ENCODE measurements around the gene WARS2. TPM values are rescaled to one million over a fixed set of nuclear protein-coding genes. Genes with fewer than 3 reads are reported as not detected.

Gene WARS2
- total and polyA plus RNA-seq, 2 experiments from 2014 or later = 6.2 to 19.3 TPM

DNA sequence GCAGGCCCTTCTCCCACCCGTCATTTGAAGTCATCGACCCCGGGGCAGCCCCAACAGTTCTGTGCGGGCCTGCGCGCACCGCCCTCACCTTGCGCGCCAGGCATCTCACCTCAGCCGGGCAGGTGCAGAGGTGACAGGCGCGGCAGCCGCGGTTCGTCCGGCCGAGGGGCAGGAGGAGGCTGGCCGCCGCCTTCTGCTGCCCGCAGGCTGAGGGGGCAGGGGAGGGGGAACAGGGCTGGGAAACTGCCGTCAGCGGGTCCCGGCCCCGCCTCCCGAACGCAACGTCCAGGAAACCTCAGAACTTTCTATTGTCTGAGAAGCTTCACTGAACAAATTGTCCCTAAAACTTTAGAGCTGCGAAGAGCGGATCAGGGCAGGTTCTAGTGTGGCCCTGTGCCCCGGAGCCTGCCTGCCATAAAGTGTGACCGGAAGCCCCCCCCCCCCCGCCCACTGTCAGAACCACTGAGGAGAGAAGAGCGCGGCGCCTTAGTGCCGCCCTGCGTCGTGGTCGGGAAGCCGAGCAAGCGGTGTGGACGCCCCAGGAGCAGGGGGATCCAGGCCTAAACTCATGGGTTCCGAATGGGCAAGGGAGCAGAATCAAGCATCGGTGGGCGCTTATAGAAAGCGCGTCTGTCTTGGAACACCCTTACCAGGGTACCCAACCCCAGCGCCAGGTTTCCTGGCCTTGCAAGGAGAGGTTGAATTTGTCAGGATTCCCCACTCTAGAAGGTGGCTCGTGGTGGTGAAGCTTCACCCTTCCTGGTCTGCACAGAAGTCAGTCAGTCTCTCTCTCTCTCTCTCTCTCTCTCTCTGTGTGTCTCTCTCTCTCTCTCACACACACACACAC, 139.0 kb downstream of the WARS2 start:
- Histone ChIP-seq H2AFZ (peak overlapping the region; percentile 51), H4K20me1 (ENCODE audit: insufficient read depth, poor library complexity, severe bottlenecking) (no peaks in the 10 kb centered on the region), H3K4me3 (no peak overlapping the region), H3K27ac (no peak overlapping the region), H3K4me1 (ENCODE audit: insufficient read depth) (peaks cover 12% of the 10 kb centered on the region), H3K36me3 (replicated peaks; ENCODE audit: insufficient read depth, low read depth) (no peaks in the 10 kb centered on the region), H3K27me3 (peaks cover 94% of the 10 kb centered on the region), H3K4me2 (peak overlapping the region; percentile 80), H3K9me2 (replicated peaks; ENCODE audit: insufficient read depth) (no peaks in the 10 kb centered on the region), H3K79me2 (no peaks in the 10 kb centered on the region), H3K9me3 (ENCODE audit: low read depth) (no peaks in the 10 kb centered on the region)
- 20% methylated on average over 49 of the region's 49 CpGs for WGBS (ENCODE audit: low lambda C conversion rate, missing lambda C conversion rate)
- DNase-seq (ENCODE audit: low spot score) = no peak
- TF ChIP-seq EZH2 (IDR thresholded peaks at IDR 0.05; ENCODE audit: borderline replicate concordance) (no peak), EZH2phosphoT487 (IDR thresholded peaks at IDR 0.05; ENCODE audit: low read depth, severe bottlenecking, unreplicated experiment) (no peak)
- TF ChIP-seq, protein P1, sequence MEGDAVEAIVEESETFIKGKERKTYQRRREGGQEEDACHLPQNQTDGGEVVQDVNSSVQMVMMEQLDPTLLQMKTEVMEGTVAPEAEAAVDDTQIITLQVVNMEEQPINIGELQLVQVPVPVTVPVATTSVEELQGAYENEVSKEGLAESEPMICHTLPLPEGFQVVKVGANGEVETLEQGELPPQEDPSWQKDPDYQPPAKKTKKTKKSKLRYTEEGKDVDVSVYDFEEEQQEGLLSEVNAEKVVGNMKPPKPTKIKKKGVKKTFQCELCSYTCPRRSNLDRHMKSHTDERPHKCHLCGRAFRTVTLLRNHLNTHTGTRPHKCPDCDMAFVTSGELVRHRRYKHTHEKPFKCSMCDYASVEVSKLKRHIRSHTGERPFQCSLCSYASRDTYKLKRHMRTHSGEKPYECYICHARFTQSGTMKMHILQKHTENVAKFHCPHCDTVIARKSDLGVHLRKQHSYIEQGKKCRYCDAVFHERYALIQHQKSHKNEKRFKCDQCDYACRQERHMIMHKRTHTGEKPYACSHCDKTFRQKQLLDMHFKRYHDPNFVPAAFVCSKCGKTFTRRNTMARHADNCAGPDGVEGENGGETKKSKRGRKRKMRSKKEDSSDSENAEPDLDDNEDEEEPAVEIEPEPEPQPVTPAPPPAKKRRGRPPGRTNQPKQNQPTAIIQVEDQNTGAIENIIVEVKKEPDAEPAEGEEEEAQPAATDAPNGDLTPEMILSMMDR (IDR thresholded peaks at IDR 0.05; ENCODE audit: poor library complexity) = no peak

DNA sequence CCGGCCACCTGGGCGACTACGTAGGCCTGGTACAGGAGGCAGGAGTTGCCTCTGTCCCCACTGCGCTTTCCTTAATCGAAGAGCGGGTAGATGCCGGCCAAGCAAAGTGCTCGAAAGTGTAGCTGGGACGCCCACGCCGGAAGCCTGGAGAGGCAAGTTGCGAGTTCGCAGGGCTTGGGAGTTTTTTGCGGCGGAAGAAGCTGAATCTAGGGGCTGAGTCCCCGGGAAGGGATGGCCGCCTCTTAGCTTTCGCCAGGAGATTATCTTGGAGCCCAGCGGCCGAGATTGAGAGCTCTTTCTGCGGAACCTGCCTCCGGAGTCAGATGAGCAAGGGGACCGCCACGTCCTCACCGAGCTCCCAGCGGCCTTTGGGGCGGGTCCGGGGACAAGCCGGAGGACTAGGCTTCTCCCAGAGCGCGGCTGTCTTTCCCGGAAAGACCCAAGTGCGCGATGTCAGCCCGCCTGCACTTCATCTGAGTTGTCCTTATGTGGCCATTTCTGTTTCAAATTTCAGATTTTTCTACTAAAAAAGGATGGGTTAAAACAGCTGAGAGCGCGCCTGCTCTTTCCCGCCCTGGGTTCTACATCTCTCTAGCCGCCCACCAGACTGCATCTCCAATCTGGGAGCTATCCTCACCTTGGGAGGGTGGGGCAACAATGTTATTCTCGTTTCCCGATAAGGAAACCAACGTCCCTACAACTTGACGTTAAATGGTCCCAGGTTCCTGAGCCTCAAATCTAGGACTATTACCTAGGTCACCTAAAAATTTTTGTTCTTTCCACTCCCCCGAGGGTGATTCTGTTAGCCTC, 139.9 kb downstream of the WARS2 start:
- peaks cover 91% of the 10 kb centered on the region for H3K27me3 ChIP-seq
- H2AFZ ChIP-seq = peak overlapping the region; percentile 51
- DNase-seq (ENCODE audit: low spot score) = no peak
- WGBS (ENCODE audit: low lambda C conversion rate, missing lambda C conversion rate) = 12% methylated on average over 44 of the region's 44 CpGs
- H3K79me2 ChIP-seq = no peaks in the 10 kb centered on the region
- H3K4me2 ChIP-seq = peak overlapping the region; percentile 80
- H3K4me1 ChIP-seq (ENCODE audit: insufficient read depth) = peaks cover 12% of the 10 kb centered on the region
- H3K27ac ChIP-seq = no peak overlapping the region
- TF ChIP-seq, protein P1 (IDR thresholded peaks at IDR 0.05; ENCODE audit: poor library complexity) = no peak
- peak; percentile 46 for TF ChIP-seq EZH2 (IDR thresholded peaks at IDR 0.05; ENCODE audit: borderline replicate concordance)
- no peaks in the 10 kb centered on the region for H4K20me1 ChIP-seq (ENCODE audit: insufficient read depth, poor library complexity, severe bottlenecking)
- no peaks in the 10 kb centered on the region for H3K9me2 ChIP-seq (replicated peaks; ENCODE audit: insufficient read depth)
- no peaks in the 10 kb centered on the region for H3K9me3 ChIP-seq (ENCODE audit: low read depth)
- no peak overlapping the region for H3K4me3 ChIP-seq
- H3K36me3 ChIP-seq (replicated peaks; ENCODE audit: insufficient read depth, low read depth) = no peaks in the 10 kb centered on the region

GRCh38 chr1:118999348-119000071, 140.9 kb downstream of the WARS2 start:
- 37% methylated on average over 27 of the region's 27 CpGs for WGBS (ENCODE audit: low lambda C conversion rate, missing lambda C conversion rate)
- Histone ChIP-seq H2AFZ (no peak overlapping the region), H3K9me2 (replicated peaks; ENCODE audit: insufficient read depth) (no peaks in the 10 kb centered on the region), H3K4me2 (peak overlapping the region; percentile 32), H3K4me1 (ENCODE audit: insufficient read depth) (peaks cover 12% of the 10 kb centered on the region), H4K20me1 (ENCODE audit: insufficient read depth, poor library complexity, severe bottlenecking) (no peaks in the 10 kb centered on the region), H3K36me3 (replicated peaks; ENCODE audit: insufficient read depth, low read depth) (no peaks in the 10 kb centered on the region), H3K79me2 (no peaks in the 10 kb centered on the region), H3K27ac (no peak overlapping the region), H3K4me3 (no peak overlapping the region), H3K9me3 (ENCODE audit: low read depth) (no peaks in the 10 kb centered on the region), H3K27me3 (peaks cover 87% of the 10 kb centered on the region)
- DNase-seq (ENCODE audit: low spot score) = no peak
- TF ChIP-seq EZH2 (IDR thresholded peaks at IDR 0.05; ENCODE audit: borderline replicate concordance) (no peak), EZH2phosphoT487 (IDR thresholded peaks at IDR 0.05; ENCODE audit: low read depth, severe bottlenecking, unreplicated experiment) (peak; percentile 31)

Data from hepatocyte (in vitro differentiated cells).